GM12878 (cell line): ENCODE results near the gene XPNPEP1. TPM values are rescaled to one million over a fixed set of nuclear protein-coding genes. Genes with fewer than 3 reads are reported as not detected.

Source experiments
- ATAC-seq: fragments of 200-7000 bp; cut with Tn5 transposase; 3 replicates; pipeline ENCODE4 v1.9.1; 2020; ENCODE audit warnings: mild to moderate bottlenecking, moderate library complexity
- BruUV-seq: library from RNA; stranded (reverse); fragments of 400-500 nt; replicated peaks from 2 replicates; lab custom pipeline; 2021; lab: Mats Ljungman, UMichigan
- CTCF ChIA-PET: fragments of 300-600 bp; sonication (Branson Sonifier 250); formaldehyde crosslinking; extraction: SDS; loops from one replicate; lab custom pipeline; 2021; ENCODE audit warnings: inconsistent platforms; lab: Yijun Ruan, JAX
- POLR2A ChIA-PET: fragments of 350-600 bp; formaldehyde crosslinking; extraction: SDS; loops from one replicate; lab custom pipeline; 2021; ENCODE audit warnings: inconsistent platforms; lab: Charles Lee
- RAD21 ChIA-PET: fragments of 300-600 bp; sonication (Branson Sonifier 250); formaldehyde crosslinking; loops from one replicate; lab custom pipeline; 2023; ENCODE audit warnings: antibody characterized with exemption; ENCODE audit not compliant: unreplicated experiment; lab: Charles Lee
- SMC1A ChIA-PET: fragments of 300-600 bp; sonication (Branson Sonifier 250); formaldehyde crosslinking; loops from one replicate; lab custom pipeline; 2023; ENCODE audit not compliant: unreplicated experiment, uncharacterized antibody; lab: Charles Lee
- DNase-seq: peaks from one replicate; pipeline ENCODE4 v3.0.0-alpha.2; 2011; ENCODE audit warnings: low read depth, low spot score
- FAIRE-seq: peaks from 3 replicates; lab custom pipeline; 2011; peaks lifted over from hg19 to GRCh38; lab: Jason Lieb, UNC
- H2AFZ ChIP-seq: 2 replicates; pipeline ENCODE4 v1.6.0; 2011; ENCODE audit warnings: low read depth, low read length, control low read depth; ENCODE audit not compliant: control insufficient read depth
- H3K27ac ChIP-seq: 2 replicates; pipeline ENCODE4 v1.5.1; 2011; ENCODE audit warnings: control low read depth; ENCODE audit not compliant: control insufficient read depth, insufficient read depth
- H3K27me3 ChIP-seq, 2 experiments: replicated peaks in 1 of 2; 2 replicates each; pipeline versions ENCODE4 v1.6.0 to v1.6.1; 2011; ENCODE audit warnings: low read length in 1 of 2; ENCODE audit not compliant: control insufficient read depth in 2 of 2, insufficient read depth in 2 of 2
- H3K36me3 ChIP-seq, 2 experiments: 2 replicates each; pipeline ENCODE4 v1.5.1; 2011; ENCODE audit warnings: low read length in 1 of 2; ENCODE audit not compliant: control insufficient read depth in 2 of 2, insufficient read depth in 2 of 2
- H3K4me1 ChIP-seq: 2 replicates; pipeline ENCODE4 v1.6.1; 2011; ENCODE audit warnings: mild to moderate bottlenecking, low read length, moderate library complexity, mixed read lengths; ENCODE audit not compliant: control insufficient read depth, insufficient read depth
- H3K4me2 ChIP-seq: 2 replicates; pipeline ENCODE4 v1.6.0; 2011; ENCODE audit warnings: control low read depth; ENCODE audit not compliant: control insufficient read depth, insufficient read depth
- H3K4me3 ChIP-seq: fragments of 200-600 bp; sonication (generic); 2 replicates; pipeline ENCODE4 v1.5.1; 2016
- H3K79me2 ChIP-seq: 2 replicates; pipeline ENCODE4 v1.6.0; 2011; ENCODE audit warnings: low read length; ENCODE audit not compliant: control insufficient read depth, insufficient read depth
- H3K9ac ChIP-seq: 2 replicates; pipeline ENCODE4 v1.8.0; 2011; ENCODE audit warnings: low read length, control low read depth, mixed read lengths; ENCODE audit not compliant: control insufficient read depth, insufficient read depth
- H3K9me3 ChIP-seq: replicated peaks from 3 replicates; pipeline ENCODE4 v1.5.1; 2011; ENCODE audit warnings: mild to moderate bottlenecking, low read length; ENCODE audit not compliant: control insufficient read depth, insufficient read depth
- H4K20me1 ChIP-seq: 2 replicates; pipeline ENCODE4 v1.6.0; 2011; ENCODE audit not compliant: control insufficient read depth, insufficient read depth
- BCL11A ChIP-seq: IDR thresholded peaks from 2 replicates; pipeline ENCODE4 v1.6.1; 2011; ENCODE audit warnings: low read depth, low read length
- CHD2 ChIP-seq: IDR thresholded peaks from 2 replicates; pipeline ENCODE4 v1.6.1; 2011; ENCODE audit warnings: low read depth, low read length, improper control_type of control experiment, borderline replicate concordance
- EGR1 ChIP-seq, 2 experiments: IDR thresholded peaks; 1 replicate in 1 of 2; 2 replicates in 1 of 2; pipeline ENCODE4 v1.6.1; 2011 to 2012; ENCODE audit warnings: low read depth in 2 of 2, low read length in 2 of 2, borderline replicate concordance in 1 of 2, mild to moderate bottlenecking in 1 of 2, moderate library complexity in 1 of 2
- ETV6 ChIP-seq, 2 experiments: fragments of 450-650 bp in 1 of 2; IDR thresholded peaks in 1 of 2; conservative IDR thresholded peaks in 1 of 2; 2 replicates each; pipeline ENCODE4 v1.6.1; 2014; ENCODE audit warnings: antibody characterized with exemption in 1 of 2, borderline replicate concordance in 1 of 2, low read depth in 1 of 2, mild to moderate bottlenecking in 1 of 2, moderate library complexity in 1 of 2
- GABPA ChIP-seq: IDR thresholded peaks from 2 replicates; pipeline ENCODE4 v1.6.1; 2014; ENCODE audit warnings: antibody characterized with exemption, low read depth, mild to moderate bottlenecking, inconsistent platforms
- IKZF1 ChIP-seq: fragments of 450-650 bp; conservative IDR thresholded peaks from 2 replicates; pipeline ENCODE4 v1.6.1; 2017; ENCODE audit warnings: antibody characterized with exemption, mild to moderate bottlenecking
- IKZF2 ChIP-seq, 2 experiments: fragments of 450-650 bp; IDR thresholded peaks; 2 replicates each; pipeline ENCODE4 v1.6.1; 2017; ENCODE audit warnings: mild to moderate bottlenecking in 2 of 2, moderate library complexity in 2 of 2
- MYC ChIP-seq: IDR thresholded peaks from 2 replicates; pipeline ENCODE4 v1.6.1; 2011; ENCODE audit warnings: mild to moderate bottlenecking, low read length, moderate library complexity, inconsistent platforms; ENCODE audit not compliant: insufficient read depth, insufficient replicate concordance, insufficient read length, severe bottlenecking
- RAD21 ChIP-seq: IDR thresholded peaks from 2 replicates; pipeline ENCODE4 v1.6.1; 2011; ENCODE audit warnings: mild to moderate bottlenecking, low read depth, low read length, moderate library complexity; ENCODE audit not compliant: insufficient read depth
- SMAD1 ChIP-seq: fragments of 450-650 bp; IDR thresholded peaks from 2 replicates; pipeline ENCODE4 v1.6.1; 2018; ENCODE audit warnings: mild to moderate bottlenecking, low read depth; ENCODE audit not compliant: partially characterized antibody
- SMARCA5 ChIP-seq: fragments of 450-650 bp; IDR thresholded peaks from 2 replicates; pipeline ENCODE4 v1.6.1; 2017; ENCODE audit warnings: mild to moderate bottlenecking
- SMC3 ChIP-seq: IDR thresholded peaks from 2 replicates; pipeline ENCODE4 v1.6.1; 2011; ENCODE audit warnings: low read length, improper control_type of control experiment, borderline replicate concordance
- YY1 ChIP-seq: IDR thresholded peaks from 2 replicates; pipeline ENCODE4 v1.6.1; 2011; ENCODE audit warnings: low read depth, mild to moderate bottlenecking, low read length
- ZNF217 ChIP-seq: fragments of 450-650 bp; IDR thresholded peaks from 2 replicates; pipeline ENCODE4 v1.6.1; 2017; ENCODE audit warnings: antibody characterized with exemption, mild to moderate bottlenecking
- WGBS: methylation state at CpG from one replicate; pipeline ENCODE4 v1.1.6; 2016; ENCODE audit warnings: low lambda C conversion rate; ENCODE audit not compliant: insufficient replicate concordance, insufficient coverage; ENCODE audit errors: missing lambda C conversion rate; 5-methylcytosine and 5-hydroxymethylcytosine counted together
- in situ Hi-C: fragments of 300-500 bp; cut with MboI; formaldehyde crosslinking; loops from 9 replicates; pipeline ENCODE4 v1.14.3; 2018; ENCODE audit warnings: mixed read lengths
- intact Hi-C: fragments of 100-400 bp; cut with micrococcal nuclease; formaldehyde crosslinking; loops from one replicate; pipeline ENCODE4 v1.14.2; 2022; ENCODE audit not compliant: unreplicated experiment
- polyA plus RNA-seq, 11 experiments: library from polyadenylated mRNA; depleted of rRNA in 4 of 11; unstranded in 6 of 11; stranded (reverse) in 5 of 11; fragments of >200 nt; fragmentation: Nextera tagmentation in 4 of 11; fragmentation: Illumina TruSeq in 1 of 11; extraction: Ambion mirVana in 4 of 11; extraction: Trizol in 1 of 11; gene quantifications; 1 replicate in 1 of 11; 2 replicates in 10 of 11; pipeline versions ENCODE4 v1.2.1 to v1.2.3, GENCODE V29; 2011 to 2016; ENCODE audit warnings: inconsistent platforms in 2 of 11, missing spikeins in 2 of 11, low read depth in 1 of 11
- total RNA-seq, 4 experiments: library from RNA; depleted of rRNA in 3 of 4; stranded (reverse); fragments of >200 nt in 3 of 4; fragmentation: Illumina TruSeq in 1 of 4; extraction: Trizol in 1 of 4; gene quantifications; 2 replicates each; pipeline versions ENCODE4 v1.2.1 to v1.2.3, GENCODE V29; 2013 to 2021
- TF ChIP-seq, protein P1 (sequence below): IDR thresholded peaks from 2 replicates; pipeline ENCODE4 v1.6.1; 2012; ENCODE audit warnings: low read length, inconsistent platforms
- TF ChIP-seq, protein P2 (sequence below): fragments of 450-650 bp; conservative IDR thresholded peaks from 2 replicates; pipeline ENCODE4 v1.6.1; 2017; ENCODE audit warnings: mild to moderate bottlenecking, moderate library complexity
- TF ChIP-seq, protein P3 (sequence below): IDR thresholded peaks from 2 replicates; pipeline ENCODE4 v1.6.1; 2011; ENCODE audit warnings: mild to moderate bottlenecking, low read depth, low read length, moderate library complexity; ENCODE audit not compliant: insufficient replicate concordance
- TF ChIP-seq, protein P4 (sequence below): IDR thresholded peaks from 2 replicates; pipeline ENCODE4 v1.6.1; 2011; ENCODE audit warnings: low read depth, low read length, improper control_type of control experiment, borderline replicate concordance

The XPNPEP1 gene
- total and polyA plus RNA-seq, 10 of the 15 experiments (the other 5 are each of a cell fraction or from before 2014, with no cell fraction given), result 22.7 to 108 (median 43.5) TPM

DNA sequence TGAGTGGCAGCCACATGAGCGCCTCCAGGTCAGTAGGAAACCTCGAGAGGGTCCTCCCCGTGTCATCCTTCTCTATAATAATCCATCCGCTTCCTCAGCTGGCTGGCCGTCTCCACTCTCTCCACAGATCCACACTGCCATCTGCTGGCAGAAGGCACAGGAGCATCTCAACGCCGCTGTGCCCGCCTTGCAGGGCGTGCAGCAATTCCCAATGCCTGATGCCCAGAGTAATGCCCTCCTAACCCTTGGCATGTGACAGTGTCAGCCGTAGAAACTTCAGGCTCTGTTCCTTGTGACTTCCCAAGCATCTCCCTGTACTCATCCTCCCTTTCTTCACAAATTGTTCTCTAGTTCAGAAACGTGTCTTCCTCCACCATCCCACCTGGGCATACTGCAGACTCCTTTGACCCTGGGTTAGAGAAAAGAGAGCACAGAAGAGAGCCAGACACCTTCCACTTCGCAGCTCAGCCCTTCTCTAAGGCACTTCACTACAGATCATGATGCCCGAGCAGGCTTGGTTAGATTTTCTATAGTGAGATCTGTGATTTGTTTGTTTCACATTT, 70.8 kb downstream of the XPNPEP1 start:
- ChIA-PET RAD21 (interaction anchor here (1.2 to 1.4 kb wide), 2 partner anchors 13 to 79 kb away, joined by 3 to 6 read pairs; no protein-coding TSS in a partner anchor), CTCF (interaction anchor here (0.7 to 1.9 kb wide), 8 partner anchors 8 to 119 kb away, joined by 3 to 13 read pairs (median 3); no protein-coding TSS in a partner anchor), POLR2A (no interaction called here), SMC1A (interaction anchor here (1.1 kb wide), 1 partner anchor 8 kb away, joined by 3 read pairs; no protein-coding TSS in a partner anchor)
- no peak overlapping the region for H3K4me2 ChIP-seq
- DNase-seq (no peak), FAIRE-seq (peak; percentile 90), ATAC-seq (peak; percentile 98)
- 9% methylated on average over 13 of the region's 13 CpGs for WGBS
- H3K9ac ChIP-seq, result no peak overlapping the region
- H3K27ac ChIP-seq, result no peak overlapping the region
- no peaks in the 10 kb centered on the region for H3K27me3 ChIP-seq
- no peaks in the 10 kb centered on the region for H3K36me3 ChIP-seq
- H3K4me3 ChIP-seq, result no peak overlapping the region
- H2AFZ ChIP-seq, result no peak overlapping the region
- no TSS peak for BruUV-seq
- no peaks in the 10 kb centered on the region for H3K9me3 ChIP-seq
- no peaks in the 10 kb centered on the region; the same call in 1 of the 2 replicates for H4K20me1 ChIP-seq
- in situ Hi-C loops, result no loop called here
- H3K79me2 ChIP-seq, result no peaks in the 10 kb centered on the region
- intact Hi-C loops, result no loop called here
- H3K4me1 ChIP-seq, result no peaks in the 10 kb centered on the region
- TF ChIP-seq SMAD1 (no peak), YY1 (0 out of 2 replicates have a peak, but pooled peaks have one; percentile 35), ETV6 (conservative IDR thresholded peaks at IDR 0.05 in 1 of 2, IDR thresholded peaks at IDR 0.05 in 1 of 2; ENCODE audit: borderline replicate concordance in 1 of 2, low read depth in 1 of 2) (no peak), GABPA (no peak), CHD2 (no peak), MYC (no peak), IKZF2 (IDR thresholded peaks at IDR 0.05) (no peak), ZNF217 (no peak), IKZF1 (no peak), BCL11A (no peak), SMARCA5 (no peak), RAD21 (peak; percentile 82), SMC3 (peak; percentile 60; the same call in 1 of the 2 replicates), EGR1 (IDR thresholded peaks at IDR 0.05; ENCODE audit: borderline replicate concordance in 1 of 2, low read depth in 2 of 2, low read length in 2 of 2) (no peak)
- TF ChIP-seq, protein P1, sequence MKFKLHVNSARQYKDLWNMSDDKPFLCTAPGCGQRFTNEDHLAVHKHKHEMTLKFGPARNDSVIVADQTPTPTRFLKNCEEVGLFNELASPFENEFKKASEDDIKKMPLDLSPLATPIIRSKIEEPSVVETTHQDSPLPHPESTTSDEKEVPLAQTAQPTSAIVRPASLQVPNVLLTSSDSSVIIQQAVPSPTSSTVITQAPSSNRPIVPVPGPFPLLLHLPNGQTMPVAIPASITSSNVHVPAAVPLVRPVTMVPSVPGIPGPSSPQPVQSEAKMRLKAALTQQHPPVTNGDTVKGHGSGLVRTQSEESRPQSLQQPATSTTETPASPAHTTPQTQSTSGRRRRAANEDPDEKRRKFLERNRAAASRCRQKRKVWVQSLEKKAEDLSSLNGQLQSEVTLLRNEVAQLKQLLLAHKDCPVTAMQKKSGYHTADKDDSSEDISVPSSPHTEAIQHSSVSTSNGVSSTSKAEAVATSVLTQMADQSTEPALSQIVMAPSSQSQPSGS, result no peak
- TF ChIP-seq, protein P2, sequence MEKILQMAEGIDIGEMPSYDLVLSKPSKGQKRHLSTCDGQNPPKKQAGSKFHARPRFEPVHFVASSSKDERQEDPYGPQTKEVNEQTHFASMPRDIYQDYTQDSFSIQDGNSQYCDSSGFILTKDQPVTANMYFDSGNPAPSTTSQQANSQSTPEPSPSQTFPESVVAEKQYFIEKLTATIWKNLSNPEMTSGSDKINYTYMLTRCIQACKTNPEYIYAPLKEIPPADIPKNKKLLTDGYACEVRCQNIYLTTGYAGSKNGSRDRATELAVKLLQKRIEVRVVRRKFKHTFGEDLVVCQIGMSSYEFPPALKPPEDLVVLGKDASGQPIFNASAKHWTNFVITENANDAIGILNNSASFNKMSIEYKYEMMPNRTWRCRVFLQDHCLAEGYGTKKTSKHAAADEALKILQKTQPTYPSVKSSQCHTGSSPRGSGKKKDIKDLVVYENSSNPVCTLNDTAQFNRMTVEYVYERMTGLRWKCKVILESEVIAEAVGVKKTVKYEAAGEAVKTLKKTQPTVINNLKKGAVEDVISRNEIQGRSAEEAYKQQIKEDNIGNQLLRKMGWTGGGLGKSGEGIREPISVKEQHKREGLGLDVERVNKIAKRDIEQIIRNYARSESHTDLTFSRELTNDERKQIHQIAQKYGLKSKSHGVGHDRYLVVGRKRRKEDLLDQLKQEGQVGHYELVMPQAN, result no peak
- TF ChIP-seq, protein P3, sequence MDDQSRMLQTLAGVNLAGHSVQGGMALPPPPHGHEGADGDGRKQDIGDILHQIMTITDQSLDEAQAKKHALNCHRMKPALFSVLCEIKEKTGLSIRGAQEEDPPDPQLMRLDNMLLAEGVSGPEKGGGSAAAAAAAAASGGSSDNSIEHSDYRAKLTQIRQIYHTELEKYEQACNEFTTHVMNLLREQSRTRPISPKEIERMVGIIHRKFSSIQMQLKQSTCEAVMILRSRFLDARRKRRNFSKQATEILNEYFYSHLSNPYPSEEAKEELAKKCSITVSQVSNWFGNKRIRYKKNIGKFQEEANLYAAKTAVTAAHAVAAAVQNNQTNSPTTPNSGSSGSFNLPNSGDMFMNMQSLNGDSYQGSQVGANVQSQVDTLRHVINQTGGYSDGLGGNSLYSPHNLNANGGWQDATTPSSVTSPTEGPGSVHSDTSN, result no peak
- TF ChIP-seq, protein P4, sequence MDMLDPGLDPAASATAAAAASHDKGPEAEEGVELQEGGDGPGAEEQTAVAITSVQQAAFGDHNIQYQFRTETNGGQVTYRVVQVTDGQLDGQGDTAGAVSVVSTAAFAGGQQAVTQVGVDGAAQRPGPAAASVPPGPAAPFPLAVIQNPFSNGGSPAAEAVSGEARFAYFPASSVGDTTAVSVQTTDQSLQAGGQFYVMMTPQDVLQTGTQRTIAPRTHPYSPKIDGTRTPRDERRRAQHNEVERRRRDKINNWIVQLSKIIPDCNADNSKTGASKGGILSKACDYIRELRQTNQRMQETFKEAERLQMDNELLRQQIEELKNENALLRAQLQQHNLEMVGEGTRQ, result no peak
